OCI-LY3 (cell line): ENCODE measurements around the gene R3HDM2.

Experiments used
- H2AFZ ChIP-seq: fragments of 200-600, 300-600 bp; shearing (Covaris generic); 2 replicates; pipeline ENCODE4 v1.6.0; 2014; ENCODE audit warnings: antibody characterized with exemption, low read depth, low read length
- H3K27ac ChIP-seq: fragments of 200-600, 300-600 bp; sonication (generic); 2 replicates; pipeline ENCODE4 v1.5.1; 2014; ENCODE audit warnings: mild to moderate bottlenecking, low read length, moderate library complexity, mixed read lengths
- H3K27me3 ChIP-seq: fragments of 200-600, 300-600 bp; sonication (generic); 2 replicates; pipeline ENCODE4 v1.6.1; 2014; ENCODE audit warnings: low read depth, low read length, mixed read lengths
- H3K36me3 ChIP-seq: fragments of 200-600, 300-600 bp; sonication (generic); replicated peaks from 2 replicates; pipeline ENCODE3; 2014; ENCODE audit warnings: low read depth, low read length, mixed read lengths
- H3K4me1 ChIP-seq: fragments of 300-600, 200-600 bp; sonication (generic); 2 replicates; pipeline ENCODE4 v1.6.1; 2014; ENCODE audit warnings: low read length, mixed read lengths
- H3K4me2 ChIP-seq: fragments of 200-600, 300-600 bp; sonication (generic); 2 replicates; pipeline ENCODE4 v1.6.1; 2014; ENCODE audit warnings: low read length, mixed read lengths
- H3K4me3 ChIP-seq: fragments of 300-600, 200-600 bp; sonication (generic); 2 replicates; pipeline ENCODE4 v1.5.1; 2014; ENCODE audit warnings: antibody characterized with exemption, mild to moderate bottlenecking, low read length, moderate library complexity
- H3K79me2 ChIP-seq: fragments of 300-600, 200-600 bp; shearing (Covaris generic); 2 replicates; pipeline ENCODE4 v1.6.1; 2014; ENCODE audit warnings: mild to moderate bottlenecking, low read length, mixed read lengths
- H3K9ac ChIP-seq: fragments of 300-600, 200-600 bp; shearing (Covaris generic); 2 replicates; pipeline ENCODE4 v1.6.0; 2014; ENCODE audit warnings: mild to moderate bottlenecking, low read length, moderate library complexity
- H3K9me3 ChIP-seq: fragments of 200-600, 300-600 bp; shearing (Covaris generic); 2 replicates; pipeline ENCODE4 v1.6.1; 2014; ENCODE audit warnings: low read length, mixed read lengths; ENCODE audit not compliant: insufficient read depth
- H4K20me1 ChIP-seq: fragments of 200-600, 300-600 bp; sonication (generic); 2 replicates; pipeline ENCODE4 v1.6.1; 2016; ENCODE audit warnings: low read length, mixed read lengths; ENCODE audit not compliant: insufficient read depth
- CTCF ChIP-seq: fragments of 200-600, 300-600 bp; sonication (generic); IDR thresholded peaks from 2 replicates; pipeline ENCODE4 v1.5.1; 2014; ENCODE audit warnings: antibody characterized with exemption, low read length, low read depth
- EZH2phosphoT487 ChIP-seq: fragments of 200-600 bp; shearing (Covaris generic); IDR thresholded peaks from 2 replicates; pipeline ENCODE4 v1.6.1; 2018; ENCODE audit warnings: antibody characterized with exemption, mixed run types, low read depth

The R3HDM2 gene

GRCh38 chr12:57207731-57208630 is 222.9 kb downstream of the R3HDM2 start:
- H3K4me2 ChIP-seq, result no peak overlapping the region
- peaks cover 3% of the 10 kb centered on the region; the same call in 1 of the 2 replicates for H3K4me1 ChIP-seq
- H4K20me1 ChIP-seq, result no peaks in the 10 kb centered on the region
- no peaks in the 10 kb centered on the region for H3K9me3 ChIP-seq
- no peaks in the 10 kb centered on the region for H3K27me3 ChIP-seq
- H3K36me3 ChIP-seq, result no peaks in the 10 kb centered on the region
- H2AFZ ChIP-seq, result no peak overlapping the region
- no peak overlapping the region for H3K27ac ChIP-seq
- no peak overlapping the region for H3K9ac ChIP-seq
- H3K79me2 ChIP-seq, result no peaks in the 10 kb centered on the region
- no peak overlapping the region for H3K4me3 ChIP-seq
- no peak for TF ChIP-seq EZH2phosphoT487
- no peak for TF ChIP-seq CTCF

GRCh38 chr12:57205931-57206330 is 224.9 kb downstream of the R3HDM2 start:
- H3K4me3 ChIP-seq, result no peak overlapping the region
- H3K4me1 ChIP-seq, result no peaks in the 10 kb centered on the region
- no peak overlapping the region for H3K9ac ChIP-seq
- H3K79me2 ChIP-seq, result no peaks in the 10 kb centered on the region
- no peak overlapping the region for H3K27ac ChIP-seq
- H2AFZ ChIP-seq, result no peak overlapping the region
- H3K4me2 ChIP-seq, result no peak overlapping the region
- no peaks in the 10 kb centered on the region for H3K9me3 ChIP-seq
- H4K20me1 ChIP-seq, result no peaks in the 10 kb centered on the region
- H3K27me3 ChIP-seq, result no peaks in the 10 kb centered on the region
- TF ChIP-seq CTCF (no peak), EZH2phosphoT487 (no peak)
- no peaks in the 10 kb centered on the region for H3K36me3 ChIP-seq

DNA sequence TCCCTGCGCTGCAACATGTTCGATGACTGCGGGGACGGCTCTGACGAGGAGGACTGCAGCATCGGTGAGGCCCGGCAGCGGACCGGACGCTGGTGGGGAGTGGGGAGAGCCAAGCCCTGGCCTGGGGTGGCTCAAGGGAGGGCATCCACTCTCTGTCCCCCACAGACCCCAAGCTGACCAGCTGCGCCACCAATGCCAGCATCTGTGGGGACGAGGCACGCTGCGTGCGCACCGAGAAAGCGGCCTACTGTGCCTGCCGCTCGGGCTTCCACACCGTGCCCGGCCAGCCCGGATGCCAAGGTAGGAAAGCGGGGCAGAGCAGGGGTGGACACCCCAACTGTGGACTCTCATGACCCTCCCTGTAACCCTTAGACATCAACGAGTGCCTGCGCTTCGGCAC is 225.7 kb downstream of the R3HDM2 start:
- Histone ChIP-seq H3K9me3 (no peaks in the 10 kb centered on the region), H3K27me3 (no peaks in the 10 kb centered on the region), H3K79me2 (no peaks in the 10 kb centered on the region), H3K27ac (no peak overlapping the region), H3K4me2 (no peak overlapping the region), H3K4me1 (no peaks in the 10 kb centered on the region), H3K36me3 (no peaks in the 10 kb centered on the region), H3K4me3 (no peak overlapping the region), H3K9ac (no peak overlapping the region), H2AFZ (no peak overlapping the region), H4K20me1 (no peaks in the 10 kb centered on the region)
- TF ChIP-seq EZH2phosphoT487 (no peak), CTCF (no peak)

DNA sequence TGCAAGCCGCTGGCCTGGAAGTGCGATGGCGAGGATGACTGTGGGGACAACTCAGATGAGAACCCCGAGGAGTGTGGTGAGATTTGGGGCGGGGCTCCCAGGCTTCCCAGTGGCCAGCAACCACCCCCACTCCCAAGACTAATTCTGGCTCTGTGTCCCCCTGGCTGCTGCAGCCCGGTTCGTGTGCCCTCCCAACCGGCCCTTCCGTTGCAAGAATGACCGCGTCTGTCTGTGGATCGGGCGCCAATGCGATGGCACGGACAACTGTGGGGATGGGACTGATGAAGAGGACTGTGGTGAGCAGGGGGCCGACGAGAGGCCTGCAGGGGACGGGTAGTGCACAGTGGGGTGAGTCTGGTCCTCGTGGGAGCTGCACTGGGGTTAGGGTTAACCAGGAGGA is 226.4 kb downstream of the R3HDM2 start:
- TF ChIP-seq CTCF (no peak), EZH2phosphoT487 (no peak)
- H3K4me3 ChIP-seq, result no peak overlapping the region
- no peak overlapping the region for H3K9ac ChIP-seq
- no peaks in the 10 kb centered on the region for H3K79me2 ChIP-seq
- no peaks in the 10 kb centered on the region for H3K27me3 ChIP-seq
- no peaks in the 10 kb centered on the region for H3K36me3 ChIP-seq
- H2AFZ ChIP-seq, result no peak overlapping the region
- H3K9me3 ChIP-seq, result no peaks in the 10 kb centered on the region
- H4K20me1 ChIP-seq, result no peaks in the 10 kb centered on the region
- H3K27ac ChIP-seq, result no peak overlapping the region
- no peaks in the 10 kb centered on the region for H3K4me1 ChIP-seq
- H3K4me2 ChIP-seq, result no peak overlapping the region
